HG03064 (cell line): ENCODE results near the gene CXCR6.

Source experiments
- ATAC-seq: cut with Tn5 transposase; IDR thresholded peaks from one replicate; pipeline ENCODE4 v1.9.1; 2021; ENCODE audit warnings: low read depth; ENCODE audit not compliant: unreplicated experiment

CXCR6 gene

GRCh38 chr3:45946875-45947274 lies 3.6 kb downstream of the CXCR6 start:
- no peak for ATAC-seq

GRCh38 chr3:45947361-45947760 lies 4.1 kb downstream of the CXCR6 start:
- no peak for ATAC-seq

DNA sequence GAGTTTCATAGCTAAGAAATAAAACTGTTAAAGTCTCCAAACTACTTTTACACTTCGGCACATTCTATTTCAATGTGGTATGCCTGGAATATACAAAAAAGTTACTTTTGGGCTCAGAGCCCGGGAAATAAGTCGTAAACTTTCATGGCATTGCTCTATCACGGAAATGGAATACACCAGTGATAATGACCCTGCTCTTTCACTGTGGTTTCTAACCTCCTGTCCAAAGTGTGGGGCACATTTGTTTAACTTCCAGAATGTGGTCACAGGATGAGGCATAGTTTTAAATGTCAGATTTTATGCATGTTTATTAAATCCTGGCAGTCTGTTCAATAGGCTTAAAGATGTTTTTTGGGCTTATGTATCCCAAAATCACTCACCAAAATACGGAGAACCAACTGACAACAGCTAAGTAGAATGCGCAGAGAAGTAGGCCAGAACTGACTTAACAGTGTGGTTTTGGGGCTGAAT lies 5.1 kb downstream of the CXCR6 start:
- no peak for ATAC-seq

DNA sequence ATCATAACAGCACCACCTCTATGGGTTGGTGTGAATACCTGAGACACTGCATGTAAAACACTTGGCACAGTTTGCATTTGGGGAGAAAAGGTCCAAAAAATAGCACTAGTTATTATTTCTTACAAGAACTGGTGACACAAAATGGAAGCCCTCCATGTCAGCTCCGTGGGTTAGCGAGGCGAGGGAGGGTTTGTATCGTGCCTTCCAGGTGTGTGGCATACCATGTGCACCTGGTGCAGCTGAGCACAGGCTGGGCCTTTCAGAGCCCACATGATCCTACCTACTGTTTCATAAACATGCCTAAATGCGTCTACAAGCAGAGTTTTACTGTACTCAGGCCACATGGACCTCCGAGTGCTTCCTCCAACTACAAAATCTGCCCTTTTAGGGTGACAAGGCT lies 5.6 kb downstream of the CXCR6 start:
- ATAC-seq, result no peak

GRCh38 chr3:45949432-45949831 lies 6.2 kb downstream of the CXCR6 start:
- no peak for ATAC-seq

- ATAC-seq, result no peak
Observed at GRCh38 chr3:45950131-45950530, 6.9 kb downstream of the CXCR6 start.

DNA sequence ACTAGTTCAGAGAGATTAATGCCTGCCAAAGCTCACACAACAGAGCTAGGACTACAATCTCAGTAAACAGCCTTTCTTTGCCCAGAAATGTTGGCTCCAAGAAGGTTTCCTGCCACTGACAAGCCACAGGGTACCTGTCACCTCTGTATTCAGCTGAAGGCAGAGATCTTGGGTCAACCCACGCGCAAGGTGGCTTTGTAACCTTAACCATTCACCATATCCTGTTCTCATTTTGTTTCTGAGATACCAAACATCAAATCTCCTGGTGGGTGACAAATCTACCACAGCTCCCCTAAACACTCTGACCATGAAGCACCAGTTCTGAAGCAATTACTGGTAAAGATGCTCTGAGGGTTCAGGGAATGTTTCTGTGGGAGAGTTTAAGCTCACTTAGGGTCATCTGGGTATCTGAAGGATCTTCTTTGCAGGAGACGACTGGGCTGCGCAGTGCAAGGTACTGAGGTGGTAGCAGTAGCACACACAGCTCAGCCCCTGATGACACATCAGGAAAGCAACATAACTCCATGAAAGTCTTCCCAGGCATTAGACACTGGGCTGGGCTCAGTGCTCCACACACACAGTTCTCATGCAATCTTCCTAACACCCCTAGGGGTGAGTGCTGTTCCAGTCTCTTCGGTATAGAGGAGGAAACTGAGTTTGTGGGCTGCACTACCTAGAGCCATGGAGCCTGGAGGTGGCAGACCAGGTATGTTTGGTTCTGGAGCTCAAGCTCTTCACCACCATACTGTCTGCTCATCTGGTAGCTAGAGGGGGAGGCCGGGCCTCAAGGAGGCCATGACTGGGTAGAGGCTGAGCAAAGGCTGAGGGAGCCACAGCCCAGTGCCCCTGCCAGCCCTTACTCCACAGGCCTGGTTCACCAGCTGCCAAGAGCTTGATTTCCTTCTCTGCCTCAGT lies 7.7 kb downstream of the CXCR6 start:
- ATAC-seq, result no peak

DNA sequence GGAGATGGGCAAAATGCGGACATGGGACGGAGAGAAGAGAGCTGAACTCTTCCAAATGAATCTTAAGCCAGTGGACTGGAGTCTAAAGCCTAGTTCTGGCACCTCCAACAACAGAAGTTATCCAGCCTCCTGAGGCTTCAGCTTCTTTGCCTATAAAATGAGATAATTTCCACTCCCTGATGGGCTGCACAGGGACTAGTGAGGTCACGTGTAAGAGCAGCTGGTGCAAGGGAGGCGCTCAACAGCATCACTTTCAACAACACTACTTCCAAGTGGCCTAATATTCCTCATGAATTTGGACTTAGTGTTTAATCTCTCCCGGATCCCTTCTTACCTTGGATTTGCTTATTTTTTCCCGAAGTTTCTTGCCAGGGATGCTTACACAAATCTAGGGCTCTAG lies 8.7 kb downstream of the CXCR6 start:
- ATAC-seq, result no peak

- no peak for ATAC-seq
Observed at GRCh38 chr3:45952456-45952855, 9.2 kb downstream of the CXCR6 start.

DNA sequence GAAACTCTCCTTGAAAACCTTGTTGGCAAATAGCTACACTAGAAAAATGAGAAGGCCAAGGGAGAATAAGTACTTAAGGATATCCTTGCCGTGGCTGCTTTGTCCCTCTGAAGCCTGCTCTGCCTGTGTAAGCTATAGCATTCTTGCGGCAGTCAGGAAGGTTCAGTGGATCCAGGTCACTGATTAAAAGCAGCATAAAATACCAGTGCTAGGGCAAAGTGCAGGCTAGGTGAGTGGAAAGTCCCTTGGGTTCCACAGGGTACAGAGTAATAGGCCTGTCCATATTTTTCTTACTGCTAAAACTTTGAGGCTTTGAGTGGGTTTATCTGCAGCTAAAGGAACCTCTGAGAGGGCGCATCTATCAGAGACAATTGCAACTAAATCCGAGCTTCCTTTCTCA lies 10.3 kb downstream of the CXCR6 start:
- ATAC-seq, result no peak

GRCh38 chr3:45954306-45954705 lies 11.0 kb downstream of the CXCR6 start:
- ATAC-seq, result no peak

DNA sequence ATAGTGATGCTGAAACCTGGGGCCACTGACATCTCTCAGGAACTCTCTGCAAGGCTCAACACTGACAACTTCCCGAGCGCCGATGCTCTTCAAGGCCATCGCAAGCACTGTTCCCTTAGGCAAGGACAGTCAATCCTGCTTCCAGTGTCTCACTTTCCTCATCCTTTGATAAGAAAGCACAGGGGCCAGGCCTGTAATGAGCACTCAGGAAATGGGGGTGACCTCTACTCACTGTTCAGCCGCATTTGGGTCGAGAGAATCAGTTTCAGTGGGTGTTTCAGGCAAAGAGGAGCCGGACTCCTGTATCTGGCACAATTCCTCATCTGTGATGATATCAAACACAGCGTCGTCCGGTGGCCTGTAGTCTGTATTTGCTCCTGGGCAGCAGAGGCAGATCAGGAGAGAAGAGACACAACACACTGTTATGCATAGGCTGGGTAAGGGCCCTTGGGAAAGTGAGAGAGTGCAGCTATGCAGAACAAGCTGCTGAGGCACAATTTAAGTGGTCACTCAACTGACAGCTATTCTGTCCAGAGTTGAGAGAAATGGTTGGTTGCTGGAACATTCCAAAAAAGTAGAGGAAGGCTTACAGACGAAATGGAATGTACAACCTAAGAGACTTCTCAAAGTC lies 11.9 kb downstream of the CXCR6 start:
- no peak for ATAC-seq

DNA sequence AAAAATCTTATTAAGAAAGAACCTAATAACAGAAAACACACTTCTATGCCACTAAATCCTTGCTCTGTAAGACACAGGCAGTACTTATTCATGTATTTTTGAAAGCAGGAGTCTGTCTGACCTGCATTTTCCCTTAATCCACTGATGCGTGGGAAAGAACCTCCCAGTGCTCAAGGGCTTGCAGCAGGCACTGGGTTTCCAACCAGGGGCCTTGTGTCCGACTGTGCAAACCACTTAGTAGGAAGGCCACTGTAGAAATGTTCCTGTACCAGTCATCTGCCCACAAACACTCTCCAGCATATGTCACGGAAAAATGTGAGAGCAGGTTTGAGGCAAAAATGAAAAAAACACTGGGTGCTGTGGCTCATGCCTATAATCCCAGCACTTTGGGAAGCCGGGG lies 12.4 kb downstream of the CXCR6 start:
- no peak for ATAC-seq

GRCh38 chr3:45957586-45957985 lies 14.3 kb downstream of the CXCR6 start:
- no peak for ATAC-seq

DNA sequence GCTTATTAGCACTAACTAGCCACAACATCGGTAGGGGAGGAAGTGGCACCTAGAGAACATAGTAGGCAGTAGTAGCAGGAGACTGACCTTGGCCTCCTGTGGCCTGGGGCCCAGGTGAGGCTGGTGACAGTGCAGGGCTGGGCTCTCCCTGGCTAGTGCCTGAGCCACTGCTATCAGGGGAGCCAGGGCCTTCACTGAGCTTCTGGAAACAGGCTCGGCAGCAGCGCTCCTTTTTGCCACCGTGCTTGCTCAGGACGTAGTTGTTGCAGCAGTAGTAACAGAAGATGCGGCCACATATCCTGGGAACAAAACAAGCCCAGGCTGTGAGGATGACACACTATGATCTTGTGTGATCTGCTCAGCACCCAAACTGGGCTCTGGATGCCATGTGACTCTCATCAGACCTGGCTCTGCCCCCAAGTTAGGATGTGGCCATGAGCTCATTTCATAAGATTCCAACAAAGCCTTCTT lies 15.1 kb downstream of the CXCR6 start:
- no peak for ATAC-seq

GRCh38 chr3:45959201-45959600 lies 15.9 kb downstream of the CXCR6 start:
- ATAC-seq, result no peak

GRCh38 chr3:45960289-45960688 lies 17.0 kb downstream of the CXCR6 start:
- no peak for ATAC-seq

DNA sequence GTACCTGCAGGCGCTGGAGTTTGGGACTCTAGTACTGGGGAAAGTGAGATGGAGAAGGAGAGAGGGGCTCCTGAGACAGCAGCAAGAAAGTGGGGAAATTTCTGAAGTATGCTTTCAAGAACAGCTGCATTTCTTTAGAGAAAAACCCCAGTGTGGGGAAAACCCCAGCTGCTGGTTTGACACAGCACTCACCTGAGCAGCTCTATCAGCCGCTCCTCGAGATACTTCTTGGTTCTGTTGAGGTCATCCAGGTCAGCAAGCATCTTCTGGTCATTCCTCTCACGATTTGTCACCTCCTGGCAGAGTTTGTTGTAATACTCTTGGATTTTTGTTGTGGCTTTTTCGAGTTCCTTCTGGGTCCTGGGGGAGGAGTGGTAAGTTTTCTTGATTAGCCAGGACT lies 18.8 kb downstream of the CXCR6 start:
- ATAC-seq, result no peak

GRCh38 chr3:45964139-45964538 lies 20.9 kb downstream of the CXCR6 start:
- ATAC-seq, result no peak

- ATAC-seq, result no peak
Observed at GRCh38 chr3:45965253-45965652, 22.0 kb downstream of the CXCR6 start.

DNA sequence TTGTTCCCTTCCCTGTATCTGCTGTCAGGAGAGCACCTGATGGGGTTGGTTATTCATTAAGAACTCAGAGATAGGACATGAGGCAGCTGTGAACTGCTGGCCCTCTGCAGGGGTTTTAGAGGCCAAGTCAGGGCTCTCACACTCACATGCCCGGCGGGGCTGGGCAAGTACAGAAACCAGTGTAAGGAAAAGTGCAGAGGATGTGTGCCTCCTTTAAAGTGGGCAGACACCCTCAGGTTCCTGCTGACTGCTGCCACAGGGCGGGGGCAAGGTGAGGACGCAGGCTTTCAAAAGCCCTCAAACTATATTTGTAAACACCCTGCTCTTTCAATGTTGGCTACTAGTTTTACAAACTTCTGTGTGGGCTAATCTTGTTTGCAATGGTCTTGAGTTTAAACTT lies 22.4 kb downstream of the CXCR6 start:
- no peak for ATAC-seq

DNA sequence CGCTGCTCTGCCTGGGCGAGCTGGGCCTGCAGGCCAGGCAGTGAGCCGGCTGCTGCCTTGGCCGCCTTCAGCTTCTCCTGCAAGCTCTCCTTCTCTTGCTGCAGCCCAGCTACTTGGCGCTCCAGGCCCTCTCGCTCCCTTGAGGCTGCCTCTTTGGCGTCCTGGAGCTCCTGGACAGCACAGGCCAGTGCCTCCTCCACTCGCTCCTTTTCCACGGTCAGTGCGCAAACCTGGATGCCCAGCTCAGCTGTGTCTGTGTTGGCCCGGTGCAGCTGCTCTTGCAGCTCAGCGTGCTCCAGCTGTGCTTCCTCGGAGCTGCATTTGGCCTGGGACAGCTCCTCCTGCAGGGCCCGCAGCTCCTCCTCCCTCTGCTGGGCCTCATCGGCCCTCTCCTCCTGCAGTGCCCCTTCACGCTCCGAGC lies 23.1 kb downstream of the CXCR6 start:
- no peak for ATAC-seq
